GM19463 (cell line): ENCODE measurements around the gene MAGI1.
"Not testable (repeated sequence)": the region's sequence is repeated elsewhere in the genome, so short reads cannot be mapped to it uniquely, and the experiment has no call there.

Experiments
- ATAC-seq: cut with Tn5 transposase; IDR thresholded peaks from one replicate; pipeline ENCODE4 v1.9.1; 2021; ENCODE audit warnings: mild to moderate bottlenecking, moderate library complexity; ENCODE audit not compliant: unreplicated experiment

The MAGI1 gene

GRCh38 chr3:66038726-66039589 is at the start of gene MAGI1:
MAGI1 (minus strand) TSS chr3:66038918; CDS start chr3:66038308, 610 bp downstream.
- ATAC-seq, result peak; percentile 74

GRCh38 chr3:66083784-66084213 is 45.1 kb upstream of the MAGI1 start:
- no peak for ATAC-seq

- ATAC-seq, result no peak
These were observed 44.5 kb upstream of the MAGI1 start for GRCh38 chr3:66083096-66083678.

- ATAC-seq, result no peak
These were observed 44.0 kb upstream of the MAGI1 start for GRCh38 chr3:66082679-66083078.

GRCh38 chr3:66080167-66080566 is 41.4 kb upstream of the MAGI1 start:
- ATAC-seq, result no peak

- no peak for ATAC-seq
These were observed 39.3 kb upstream of the MAGI1 start for GRCh38 chr3:66077973-66078372.

- ATAC-seq, result no peak
These were observed 38.2 kb upstream of the MAGI1 start for GRCh38 chr3:66076861-66077470.

GRCh38 chr3:66075281-66075680 is 36.6 kb upstream of the MAGI1 start:
- ATAC-seq, result no peak

- ATAC-seq, result no peak
These were observed 34.9 kb upstream of the MAGI1 start for GRCh38 chr3:66073464-66074141.

GRCh38 chr3:66068255-66068654 is 29.5 kb upstream of the MAGI1 start:
- no peak for ATAC-seq

GRCh38 chr3:66066963-66067617 is 28.4 kb upstream of the MAGI1 start:
- no peak for ATAC-seq

GRCh38 chr3:66055289-66055688 is 16.6 kb upstream of the MAGI1 start:
- no peak for ATAC-seq

GRCh38 chr3:66053550-66054094 is 14.9 kb upstream of the MAGI1 start:
- no peak for ATAC-seq

GRCh38 chr3:66052721-66053549 is 14.2 kb upstream of the MAGI1 start:
- no peak for ATAC-seq

GRCh38 chr3:66050821-66051220 is 12.1 kb upstream of the MAGI1 start:
- ATAC-seq, result no peak

GRCh38 chr3:66048051-66048395 is 9.3 kb upstream of the MAGI1 start:
- no peak for ATAC-seq

- ATAC-seq, result no peak
These were observed 8.8 kb upstream of the MAGI1 start for GRCh38 chr3:66047311-66048050.

- not testable (repeated sequence) for ATAC-seq
These were observed 7.6 kb upstream of the MAGI1 start for GRCh38 chr3:66046321-66046720.

- no peak for ATAC-seq
These were observed 3.1 kb upstream of the MAGI1 start for GRCh38 chr3:66041828-66042227.
